ENCODE results near the gene USP24.

Gene USP24

DNA sequence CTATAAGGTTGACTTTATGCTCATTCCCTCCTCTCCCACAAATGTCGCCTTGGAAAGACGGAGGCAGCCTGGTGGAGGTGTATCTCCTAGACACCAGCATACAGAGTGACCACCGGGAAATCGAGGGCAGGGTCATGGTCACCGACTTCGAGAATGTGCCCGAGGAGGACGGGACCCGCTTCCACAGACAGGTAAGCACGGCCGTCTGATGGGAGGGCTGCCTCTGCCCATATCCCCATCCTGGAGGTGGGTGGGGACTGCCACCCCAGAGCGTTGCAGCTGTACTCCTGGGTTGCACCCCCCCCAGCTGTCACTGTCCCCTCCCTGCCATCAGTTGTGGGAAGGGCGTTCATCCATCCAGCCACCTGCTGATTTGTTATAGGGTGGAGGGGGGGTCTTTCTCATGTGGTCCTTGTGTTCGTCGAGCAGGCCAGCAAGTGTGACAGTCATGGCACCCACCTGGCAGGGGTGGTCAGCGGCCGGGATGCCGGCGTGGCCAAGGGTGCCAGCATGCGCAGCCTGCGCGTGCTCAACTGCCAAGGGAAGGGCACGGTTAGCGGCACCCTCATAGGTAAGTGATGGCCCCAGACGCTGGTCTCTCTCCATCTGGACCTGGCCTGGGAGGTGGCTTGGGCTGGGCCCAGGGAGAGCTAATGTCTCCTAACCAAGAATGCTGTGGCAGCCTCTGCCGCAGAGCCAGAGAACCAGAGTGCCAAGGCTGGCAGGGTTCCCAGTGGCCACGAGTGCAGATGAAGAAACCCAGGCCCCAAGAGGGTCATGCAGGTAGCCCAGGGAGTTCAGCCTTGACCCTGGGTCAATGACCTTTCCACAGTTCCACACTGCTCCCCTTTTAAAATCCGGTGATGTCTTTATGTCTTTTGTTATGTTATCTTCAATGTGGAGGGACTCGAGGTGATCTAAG lies 162.7 kb downstream of the USP24 start:
- TF ChIP-seq EP300 (IDR thresholded peaks at IDR 0.05; ENCODE audit: borderline replicate concordance), result no peak
- TF ChIP-seq TAF1 (IDR thresholded peaks at IDR 0.05; ENCODE audit: low read depth), result no peak
- no peak for TF ChIP-seq EGR1 (IDR thresholded peaks at IDR 0.05)
- TF ChIP-seq YY1 (IDR thresholded peaks at IDR 0.05; ENCODE audit: low read depth), result no peak
- TF ChIP-seq, protein P1, sequence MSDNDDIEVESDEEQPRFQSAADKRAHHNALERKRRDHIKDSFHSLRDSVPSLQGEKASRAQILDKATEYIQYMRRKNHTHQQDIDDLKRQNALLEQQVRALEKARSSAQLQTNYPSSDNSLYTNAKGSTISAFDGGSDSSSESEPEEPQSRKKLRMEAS (IDR thresholded peaks at IDR 0.05), result no peak
- TF ChIP-seq ZBTB7A (IDR thresholded peaks at IDR 0.05; ENCODE audit: low read depth), result no peak
- no peak for TF ChIP-seq NFIC (IDR thresholded peaks at IDR 0.05)
- TF ChIP-seq TCF12 (IDR thresholded peaks at IDR 0.05; ENCODE audit: low read depth), result no peak
- TF ChIP-seq FOXM1 (IDR thresholded peaks at IDR 0.05; ENCODE audit: borderline replicate concordance, low read depth), result no peak
- no peak for TF ChIP-seq CREB1 (IDR thresholded peaks at IDR 0.05; ENCODE audit: low read depth)
- TF ChIP-seq TEAD4 (IDR thresholded peaks at IDR 0.05), result no peak
- TF ChIP-seq, protein P2, sequence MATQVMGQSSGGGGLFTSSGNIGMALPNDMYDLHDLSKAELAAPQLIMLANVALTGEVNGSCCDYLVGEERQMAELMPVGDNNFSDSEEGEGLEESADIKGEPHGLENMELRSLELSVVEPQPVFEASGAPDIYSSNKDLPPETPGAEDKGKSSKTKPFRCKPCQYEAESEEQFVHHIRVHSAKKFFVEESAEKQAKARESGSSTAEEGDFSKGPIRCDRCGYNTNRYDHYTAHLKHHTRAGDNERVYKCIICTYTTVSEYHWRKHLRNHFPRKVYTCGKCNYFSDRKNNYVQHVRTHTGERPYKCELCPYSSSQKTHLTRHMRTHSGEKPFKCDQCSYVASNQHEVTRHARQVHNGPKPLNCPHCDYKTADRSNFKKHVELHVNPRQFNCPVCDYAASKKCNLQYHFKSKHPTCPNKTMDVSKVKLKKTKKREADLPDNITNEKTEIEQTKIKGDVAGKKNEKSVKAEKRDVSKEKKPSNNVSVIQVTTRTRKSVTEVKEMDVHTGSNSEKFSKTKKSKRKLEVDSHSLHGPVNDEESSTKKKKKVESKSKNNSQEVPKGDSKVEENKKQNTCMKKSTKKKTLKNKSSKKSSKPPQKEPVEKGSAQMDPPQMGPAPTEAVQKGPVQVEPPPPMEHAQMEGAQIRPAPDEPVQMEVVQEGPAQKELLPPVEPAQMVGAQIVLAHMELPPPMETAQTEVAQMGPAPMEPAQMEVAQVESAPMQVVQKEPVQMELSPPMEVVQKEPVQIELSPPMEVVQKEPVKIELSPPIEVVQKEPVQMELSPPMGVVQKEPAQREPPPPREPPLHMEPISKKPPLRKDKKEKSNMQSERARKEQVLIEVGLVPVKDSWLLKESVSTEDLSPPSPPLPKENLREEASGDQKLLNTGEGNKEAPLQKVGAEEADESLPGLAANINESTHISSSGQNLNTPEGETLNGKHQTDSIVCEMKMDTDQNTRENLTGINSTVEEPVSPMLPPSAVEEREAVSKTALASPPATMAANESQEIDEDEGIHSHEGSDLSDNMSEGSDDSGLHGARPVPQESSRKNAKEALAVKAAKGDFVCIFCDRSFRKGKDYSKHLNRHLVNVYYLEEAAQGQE (IDR thresholded peaks at IDR 0.05; ENCODE audit: low read depth), result no peak
- no peak for TF ChIP-seq RAD21 (IDR thresholded peaks at IDR 0.05; ENCODE audit: low read depth)
- TF ChIP-seq, protein P3, sequence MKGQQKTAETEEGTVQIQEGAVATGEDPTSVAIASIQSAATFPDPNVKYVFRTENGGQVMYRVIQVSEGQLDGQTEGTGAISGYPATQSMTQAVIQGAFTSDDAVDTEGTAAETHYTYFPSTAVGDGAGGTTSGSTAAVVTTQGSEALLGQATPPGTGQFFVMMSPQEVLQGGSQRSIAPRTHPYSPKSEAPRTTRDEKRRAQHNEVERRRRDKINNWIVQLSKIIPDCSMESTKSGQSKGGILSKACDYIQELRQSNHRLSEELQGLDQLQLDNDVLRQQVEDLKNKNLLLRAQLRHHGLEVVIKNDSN (IDR thresholded peaks at IDR 0.05), result no peak
- no peak for TF ChIP-seq CEBPB (IDR thresholded peaks at IDR 0.05)

DNA sequence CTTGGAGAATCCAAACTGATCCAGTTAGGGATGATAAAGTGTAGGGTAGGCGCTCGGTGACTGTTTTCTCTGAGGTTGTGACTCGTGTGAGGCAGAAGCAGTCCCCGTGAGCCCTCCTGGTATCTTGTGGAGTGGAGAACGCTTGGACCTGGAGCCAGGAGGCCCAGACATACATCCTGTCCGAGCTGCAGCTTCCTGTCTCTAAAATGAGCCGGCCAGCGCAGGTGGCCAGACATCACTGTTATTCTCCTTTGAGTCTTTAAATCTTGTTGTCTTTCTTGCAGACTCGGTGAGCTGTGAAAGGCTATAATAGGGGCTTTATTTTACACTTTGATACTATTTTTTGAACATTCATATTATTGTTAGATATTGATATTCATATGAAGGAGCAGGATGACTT lies 163.5 kb downstream of the USP24 start:
- no peak for TF ChIP-seq TEAD4 (IDR thresholded peaks at IDR 0.05)
- TF ChIP-seq ZBTB7A (IDR thresholded peaks at IDR 0.05; ENCODE audit: low read depth), result no peak
- TF ChIP-seq, protein P1 (IDR thresholded peaks at IDR 0.05), result no peak
- TF ChIP-seq RAD21 (IDR thresholded peaks at IDR 0.05; ENCODE audit: low read depth), result no peak
- TF ChIP-seq NFIC (IDR thresholded peaks at IDR 0.05), result no peak
- TF ChIP-seq EGR1 (IDR thresholded peaks at IDR 0.05), result no peak
- no peak for TF ChIP-seq FOXM1 (IDR thresholded peaks at IDR 0.05; ENCODE audit: borderline replicate concordance, low read depth)
- TF ChIP-seq TCF12 (IDR thresholded peaks at IDR 0.05; ENCODE audit: low read depth), result no peak
- TF ChIP-seq CREB1 (IDR thresholded peaks at IDR 0.05; ENCODE audit: low read depth), result no peak
- no peak for TF ChIP-seq CEBPB (IDR thresholded peaks at IDR 0.05)
- TF ChIP-seq EP300 (IDR thresholded peaks at IDR 0.05; ENCODE audit: borderline replicate concordance), result no peak
- TF ChIP-seq, protein P2 (IDR thresholded peaks at IDR 0.05; ENCODE audit: low read depth), result no peak
- no peak for TF ChIP-seq YY1 (IDR thresholded peaks at IDR 0.05; ENCODE audit: low read depth)
- TF ChIP-seq TAF1 (IDR thresholded peaks at IDR 0.05; ENCODE audit: low read depth), result no peak
- TF ChIP-seq, protein P3 (IDR thresholded peaks at IDR 0.05), result no peak

- TF ChIP-seq EP300 (IDR thresholded peaks at IDR 0.05; ENCODE audit: borderline replicate concordance) (no peak), YY1 (IDR thresholded peaks at IDR 0.05; ENCODE audit: low read depth) (no peak), CEBPB (IDR thresholded peaks at IDR 0.05) (no peak)
- TF ChIP-seq, protein P3 (IDR thresholded peaks at IDR 0.05), result no peak
- TF ChIP-seq, protein P1 (IDR thresholded peaks at IDR 0.05), result no peak
Measured at GRCh38 chr1:55051169-55051568, 164.0 kb downstream of the USP24 start.

GRCh38 chr1:55050283-55050682 lies 164.9 kb downstream of the USP24 start:
- TF ChIP-seq CEBPB (IDR thresholded peaks at IDR 0.05), result no peak
- TF ChIP-seq NFIC (IDR thresholded peaks at IDR 0.05), result no peak
- TF ChIP-seq, protein P2 (IDR thresholded peaks at IDR 0.05; ENCODE audit: low read depth), result no peak
- no peak for TF ChIP-seq TAF1 (IDR thresholded peaks at IDR 0.05; ENCODE audit: low read depth)
- TF ChIP-seq, protein P3 (IDR thresholded peaks at IDR 0.05), result no peak
- TF ChIP-seq EP300 (IDR thresholded peaks at IDR 0.05; ENCODE audit: borderline replicate concordance), result no peak
- no peak for TF ChIP-seq FOXM1 (IDR thresholded peaks at IDR 0.05; ENCODE audit: borderline replicate concordance, low read depth)
- TF ChIP-seq YY1 (IDR thresholded peaks at IDR 0.05; ENCODE audit: low read depth), result no peak
- TF ChIP-seq CREB1 (IDR thresholded peaks at IDR 0.05; ENCODE audit: low read depth), result no peak

All from Ishikawa (cell line).